Measurements from ENCODE around the gene TKFC.

TKFC gene

GRCh38 chr11:61345170-61345610, 12.2 kb downstream of the TKFC start:
- no peak for DNase-seq (ENCODE audit: low read depth in 2 of 2, low spot score in 1 of 2)

DNA sequence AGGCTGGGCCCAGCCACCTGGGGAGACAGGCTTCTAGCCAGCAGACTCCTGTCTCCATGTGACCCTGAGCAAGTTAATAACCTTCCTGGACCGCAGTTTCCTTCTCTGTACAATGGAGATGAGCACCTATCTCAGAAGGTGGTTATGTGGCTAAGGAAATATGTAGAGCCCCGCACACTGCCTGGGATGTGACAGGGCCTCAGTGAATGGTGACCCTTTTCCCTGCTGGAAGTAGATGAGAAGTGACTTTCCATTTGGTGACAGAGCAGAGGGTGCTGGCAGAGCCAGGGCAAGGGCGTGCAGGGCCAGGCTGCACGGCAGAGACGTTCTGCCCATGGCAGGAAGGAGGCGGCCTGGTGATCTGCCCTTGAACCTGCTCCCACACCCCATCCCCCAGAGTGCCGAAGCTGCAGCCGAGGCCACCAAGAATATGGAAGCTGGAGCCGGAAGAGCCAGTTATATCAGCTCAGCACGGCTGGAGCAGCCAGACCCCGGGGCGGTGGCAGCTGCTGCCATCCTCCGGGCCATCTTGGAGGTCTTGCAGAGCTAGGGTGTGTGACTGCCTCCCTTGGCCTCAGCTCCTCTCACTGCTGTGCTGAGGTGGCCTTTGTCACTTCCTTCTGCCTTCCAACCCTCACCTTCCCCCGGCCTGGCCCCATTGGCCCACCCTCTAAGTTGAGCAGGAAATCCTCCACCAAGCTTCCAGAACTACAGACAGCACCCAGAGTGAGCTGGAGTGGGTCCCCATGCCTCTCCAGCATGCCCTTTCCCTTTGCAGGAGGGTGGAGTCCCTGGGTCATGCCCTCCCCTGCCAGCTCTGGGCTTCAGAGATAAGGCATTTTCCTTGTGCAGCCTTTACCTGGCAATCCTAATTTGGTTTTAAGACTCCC, 13.2 kb downstream of the TKFC start:
- no peak for DNase-seq (ENCODE audit: low read depth in 2 of 2, low spot score in 1 of 2)

- DNase-seq (ENCODE audit: low read depth in 2 of 2, low spot score in 1 of 2), result no peak
These were observed 15.0 kb downstream of the TKFC start for GRCh38 chr11:61347916-61348461.

DNA sequence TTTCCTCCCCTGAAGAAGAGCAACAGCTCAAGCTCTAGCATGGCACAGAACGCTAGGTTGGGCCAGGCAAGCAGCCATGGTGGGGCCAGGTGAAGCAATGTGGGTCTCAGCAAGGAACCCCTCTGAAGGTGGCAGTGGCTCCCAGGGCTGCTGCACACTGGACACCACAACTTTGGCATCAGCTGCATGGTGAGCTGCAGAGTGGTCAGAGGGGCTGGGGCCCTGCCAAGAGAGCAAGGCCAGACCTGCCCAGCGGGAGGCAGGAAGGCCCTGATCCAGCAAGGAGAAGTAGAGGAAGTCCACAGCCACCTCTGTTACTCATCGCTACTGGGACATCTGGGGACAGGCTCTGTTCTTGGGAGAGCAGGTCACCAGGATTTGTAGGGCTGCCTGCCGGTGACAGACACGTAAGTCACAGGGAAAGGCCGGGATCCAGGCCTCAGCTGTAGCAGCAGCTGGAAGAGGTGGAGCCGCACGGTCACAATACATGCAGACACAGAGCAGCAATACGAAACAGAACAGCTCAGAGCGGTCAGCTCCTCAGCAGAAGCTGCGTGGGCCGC, 16.2 kb downstream of the TKFC start:
- DNase-seq (ENCODE audit: low read depth in 2 of 2, low spot score in 1 of 2), result no peak

GRCh38 chr11:61349916-61350315, 16.9 kb downstream of the TKFC start:
- DNase-seq (ENCODE audit: low read depth in 2 of 2, low spot score in 1 of 2), result no peak

DNA sequence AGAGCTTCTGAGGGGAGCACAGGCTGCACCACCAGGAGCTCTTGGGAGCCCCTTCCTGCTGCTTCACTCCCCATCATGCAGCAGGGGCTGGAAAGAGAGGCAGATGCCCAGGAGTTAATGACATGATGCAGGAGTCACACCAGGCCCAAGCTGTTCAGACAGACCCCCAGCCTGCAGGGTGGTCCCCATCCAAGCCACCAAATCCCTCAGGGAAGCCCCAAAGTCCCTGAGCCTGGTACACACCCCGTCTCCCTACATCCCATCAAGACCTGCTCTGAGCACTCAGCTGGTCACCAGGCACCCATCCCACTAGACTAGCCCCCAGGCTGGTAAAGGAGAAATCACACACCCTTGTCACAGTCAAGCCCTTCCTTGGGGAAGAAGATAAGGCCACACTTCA, 17.3 kb downstream of the TKFC start:
- no peak for DNase-seq (ENCODE audit: low read depth in 2 of 2, low spot score in 1 of 2)

DNA sequence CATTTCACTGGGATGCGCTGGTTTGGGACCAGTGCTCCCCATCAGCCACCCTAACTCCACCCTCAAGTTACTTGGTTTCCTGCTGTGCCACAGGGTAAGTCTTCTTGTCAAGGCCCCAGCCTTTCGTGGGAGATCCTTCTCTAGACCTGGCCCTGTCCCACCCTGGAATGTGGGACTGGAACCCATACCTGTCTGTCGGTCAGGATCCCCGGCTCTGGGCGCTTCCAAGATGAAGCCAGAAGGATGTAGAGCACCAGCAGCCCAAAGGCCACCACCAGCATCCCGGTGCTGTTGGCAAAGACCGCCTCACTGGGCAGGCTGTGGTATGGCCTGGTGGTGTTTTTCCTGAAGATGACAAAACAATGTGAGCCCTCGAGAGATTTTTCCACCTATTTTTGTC, 17.8 kb downstream of the TKFC start:
- DNase-seq (ENCODE audit: low read depth in 2 of 2, low spot score in 1 of 2), result no peak

GRCh38 chr11:61352038-61352437, 19.0 kb downstream of the TKFC start:
- DNase-seq (ENCODE audit: low read depth in 2 of 2, low spot score in 1 of 2), result no peak

DNA sequence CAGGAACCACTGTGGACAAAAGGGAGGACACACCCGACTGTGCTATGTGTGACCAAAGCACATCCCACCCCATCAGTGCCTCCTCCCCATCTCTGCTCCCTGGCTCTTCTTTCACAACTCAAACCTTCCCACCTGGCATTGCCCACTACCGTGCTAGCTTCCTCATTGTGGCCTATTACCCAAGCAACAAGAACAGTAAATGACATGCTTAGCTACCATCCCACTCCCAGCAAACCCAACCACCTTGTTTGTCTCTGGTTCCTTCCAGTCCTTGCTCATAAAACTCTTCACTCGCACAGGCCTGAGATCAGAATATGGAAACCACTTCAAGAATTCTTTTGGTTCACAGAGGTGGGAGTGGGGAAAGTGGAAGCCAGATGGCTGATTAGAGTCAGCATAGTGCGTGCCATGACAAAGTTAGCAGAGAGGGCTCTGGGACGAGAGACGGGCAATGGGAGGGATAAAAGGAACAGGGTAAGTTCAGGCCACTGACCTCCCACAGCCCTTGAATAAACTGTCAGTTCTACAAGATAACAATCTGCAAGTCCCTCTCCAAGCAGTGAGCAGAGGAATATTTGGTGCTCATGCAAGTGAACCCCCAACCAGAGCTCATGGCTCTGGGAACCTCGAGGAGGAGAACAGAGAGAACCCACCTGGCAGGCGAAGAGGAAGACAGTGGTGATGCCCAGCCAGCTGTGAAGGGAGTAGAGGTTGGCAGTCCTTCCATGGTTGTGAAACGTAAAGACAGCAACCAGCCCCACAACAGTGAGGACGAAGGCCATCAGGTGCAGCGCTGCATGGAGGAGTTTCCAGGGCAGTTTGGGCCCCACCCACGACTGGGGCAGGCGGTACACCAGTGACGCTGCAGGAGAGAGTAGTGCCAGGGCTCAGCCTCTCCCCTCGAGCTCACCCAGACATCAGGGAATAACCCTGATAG, 20.4 kb downstream of the TKFC start:
- no peak for DNase-seq (ENCODE audit: low read depth in 2 of 2, low spot score in 1 of 2)

GRCh38 chr11:61354208-61354607, 21.2 kb downstream of the TKFC start:
- DNase-seq (ENCODE audit: low read depth in 2 of 2, low spot score in 1 of 2), result no peak

DNA sequence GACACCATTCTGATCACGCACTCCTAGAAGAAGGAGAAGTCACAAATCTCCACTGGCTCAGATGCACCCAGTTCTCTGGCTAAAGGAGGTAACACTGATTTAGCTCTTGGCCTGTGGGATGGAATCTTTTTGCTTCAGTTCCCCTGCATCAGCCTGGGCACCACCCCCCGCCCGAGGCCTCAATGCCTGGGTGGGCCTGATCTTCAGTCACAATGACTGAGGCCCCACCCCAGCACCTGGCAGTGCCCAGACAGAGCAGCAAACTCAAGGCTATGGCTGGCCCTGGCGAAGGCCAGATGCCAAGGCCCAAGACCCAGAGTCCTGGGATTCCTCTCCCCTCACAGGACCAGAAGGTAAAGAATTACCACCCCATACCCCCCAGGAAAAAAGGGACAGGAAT, 23.7 kb downstream of the TKFC start:
- DNase-seq (ENCODE audit: low read depth in 2 of 2, low spot score in 1 of 2), result no peak

DNA sequence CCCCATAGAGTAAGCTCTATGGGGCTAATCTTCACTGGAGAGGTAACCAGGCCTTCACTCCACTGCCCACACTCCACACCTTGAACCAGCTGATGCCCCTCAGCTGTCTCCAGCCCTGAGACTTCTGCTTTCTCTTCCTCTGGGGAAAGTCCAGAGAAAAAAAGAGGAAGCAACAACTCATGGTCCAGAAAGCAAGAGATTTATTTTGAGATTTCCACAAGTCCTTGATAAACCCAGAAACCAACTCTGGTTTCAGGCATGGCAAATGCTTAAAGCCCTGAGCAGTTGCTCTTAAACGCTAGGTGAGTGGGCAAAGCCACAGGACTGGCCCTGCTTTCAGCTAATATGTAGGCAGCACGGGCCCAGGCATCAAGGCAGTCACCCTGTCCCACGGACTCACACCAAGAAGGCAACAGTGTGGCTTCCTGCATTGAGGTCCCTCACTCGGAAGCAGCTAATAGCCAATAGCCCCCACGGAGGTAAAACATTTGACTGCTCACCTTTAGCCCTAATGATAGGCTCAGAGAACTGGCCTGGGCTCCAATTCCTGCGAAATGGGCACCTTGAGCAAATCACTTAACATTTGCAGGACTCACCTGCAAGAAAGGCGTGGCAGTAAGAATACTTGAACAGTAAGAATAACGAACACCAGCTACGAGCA, 24.3 kb downstream of the TKFC start:
- no peak for DNase-seq (ENCODE audit: low read depth in 2 of 2, low spot score in 1 of 2)

GRCh38 chr11:61357894-61358239, 24.8 kb downstream of the TKFC start:
- no peak for DNase-seq (ENCODE audit: low read depth in 2 of 2, low spot score in 1 of 2)

DNA sequence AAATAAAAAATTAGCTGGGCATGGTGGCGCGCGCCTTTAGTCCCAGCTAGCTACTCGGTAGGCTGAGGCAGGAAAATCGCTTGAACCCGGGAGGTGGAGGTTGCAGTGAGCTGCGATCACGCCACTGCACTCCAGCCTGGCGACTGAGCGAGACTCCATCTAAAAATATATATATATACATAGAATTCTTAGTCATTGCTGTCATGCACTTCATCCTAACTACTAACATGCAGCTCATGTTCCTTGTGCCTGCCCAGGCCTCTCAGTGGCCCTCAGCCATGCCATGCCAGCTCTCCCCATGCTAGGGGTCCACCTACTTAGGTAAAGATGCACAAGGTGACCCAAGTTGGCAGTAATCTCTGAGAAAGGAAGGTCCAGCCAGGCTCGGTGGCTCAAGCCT, 25.5 kb downstream of the TKFC start:
- no peak for DNase-seq (ENCODE audit: low read depth in 2 of 2, low spot score in 1 of 2)

DNA sequence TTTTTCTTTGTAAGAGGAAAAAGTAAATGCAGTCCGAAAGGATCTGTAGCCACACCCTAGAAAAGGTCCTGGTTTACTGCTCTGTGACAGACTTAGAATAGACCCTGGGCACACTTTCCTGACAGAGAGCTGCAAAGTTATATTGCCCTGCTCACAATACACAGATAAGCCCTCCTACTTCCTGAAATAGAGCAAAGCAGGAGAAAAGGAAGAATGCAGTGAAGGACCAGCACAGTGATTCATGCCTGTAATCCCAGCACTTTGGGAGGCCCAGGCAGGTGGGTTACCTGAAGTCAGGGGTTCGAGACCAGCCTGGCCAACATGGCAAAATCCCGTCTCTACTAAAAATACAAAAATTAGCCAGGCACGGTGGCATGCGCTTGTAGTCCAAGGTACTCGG, 26.5 kb downstream of the TKFC start:
- no peak for DNase-seq (ENCODE audit: low read depth in 2 of 2, low spot score in 1 of 2)

GRCh38 chr11:61361237-61361740, 28.3 kb downstream of the TKFC start:
- DNase-seq (ENCODE audit: low read depth in 2 of 2, low spot score in 1 of 2), result peak in 1 of 2 donors; percentile 0

DNA sequence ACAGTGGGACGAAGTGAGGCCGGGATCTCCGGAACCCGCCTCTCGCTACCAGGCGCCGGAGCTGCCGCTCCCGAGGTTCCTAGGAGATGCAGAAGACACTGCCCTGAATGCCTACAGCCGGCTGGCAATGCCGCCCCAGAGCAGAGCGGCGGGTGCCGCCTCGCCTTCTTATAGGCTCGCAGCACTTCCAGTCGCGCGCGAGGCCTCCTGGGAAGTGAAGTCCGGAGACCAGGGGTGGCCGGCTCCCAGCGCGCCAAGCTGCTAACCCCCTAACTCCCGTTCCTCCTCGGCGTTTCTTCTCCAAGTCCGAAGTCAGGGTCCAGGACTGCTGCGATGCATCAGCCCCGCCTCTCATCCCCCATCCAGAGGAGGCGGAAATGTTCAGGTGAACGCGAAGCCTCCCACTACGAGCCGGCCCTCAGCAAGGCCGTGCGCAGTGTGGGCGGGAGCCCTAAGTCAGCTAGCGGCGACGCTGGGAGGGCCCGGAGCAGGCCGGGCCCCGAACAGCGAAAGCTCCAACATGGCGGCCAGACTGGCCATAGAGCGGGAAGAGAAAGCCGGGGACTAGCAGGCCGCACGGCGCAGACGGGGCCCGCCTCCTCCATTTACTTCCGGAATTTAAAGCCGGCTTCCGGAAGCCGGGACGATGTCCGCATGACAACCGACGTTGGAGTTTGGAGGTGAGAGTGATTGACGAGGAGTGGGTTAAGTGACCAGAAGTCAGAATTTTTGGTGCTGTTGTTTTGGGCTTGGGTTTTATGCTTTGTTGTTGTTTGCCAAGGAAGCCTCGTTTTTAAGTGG, 28.9 kb downstream of the TKFC start, which contains the start of the genes CYB561A3 and TMEM138:
CYB561A3 (minus strand) TSS at position 142 of the 801 bp plus-strand sequence. CDS start 5,169 bp downstream, outside the sequence.
TMEM138 (plus strand) TSS at position 634 of the 801 bp plus-strand sequence. CDS start 2,017 bp downstream, outside the sequence.
- peak; percentile 72 to 76 for DNase-seq (ENCODE audit: low read depth in 2 of 2, low spot score in 1 of 2)

DNA sequence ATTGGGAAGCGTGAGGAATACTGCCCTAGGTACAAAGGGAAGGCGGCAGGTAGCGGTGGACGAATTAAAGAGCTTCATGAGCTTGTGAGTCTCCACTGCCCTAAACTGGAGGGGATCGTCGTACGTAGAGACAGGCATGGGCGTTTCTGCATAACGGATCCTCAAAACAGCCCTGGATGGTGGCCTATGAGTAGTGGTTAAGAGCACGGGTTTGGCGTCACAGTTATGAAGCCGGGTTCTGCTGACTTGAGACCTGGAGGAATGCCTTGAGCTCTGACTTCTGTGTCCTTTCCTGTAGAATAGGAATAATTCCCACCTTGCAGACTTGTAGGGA, 29.5 kb downstream of the TKFC start:
- DNase-seq (ENCODE audit: low read depth in 2 of 2, low spot score in 1 of 2), result no peak

- no peak for DNase-seq (ENCODE audit: low read depth in 2 of 2, low spot score in 1 of 2)
These were observed 31.1 kb downstream of the TKFC start for GRCh38 chr11:61364012-61364675.
